Prostate gland (tissue), 2 donors: ENCODE measurements around the gene CD48.
"Not testable (repeated sequence)": the region's sequence is repeated elsewhere in the genome, so short reads cannot be mapped to it uniquely, and the experiment has no call there.

ENCODE experiments used
- CTCF ChIP-seq, 4 experiments: fragments of 200-600 bp in 2 of 4; fragments of 450-650 bp in 2 of 4; sonication (generic) in 2 of 4; IDR thresholded peaks; 1 replicate in 3 of 4; 2 replicates in 1 of 4; pipeline ENCODE4 v1.5.1; 2016 to 2019; ENCODE audit warnings: antibody characterized with exemption in 4 of 4, mild to moderate bottlenecking in 2 of 4, moderate library complexity in 2 of 4
- POLR2A ChIP-seq: fragments of 450-650 bp; IDR thresholded peaks from one replicate; pipeline ENCODE4 v1.6.1; 2016; ENCODE audit warnings: antibody characterized with exemption, mild to moderate bottlenecking
- POLR2AphosphoS5 ChIP-seq: sonication (generic); formaldehyde crosslinking; IDR thresholded peaks from one replicate; pipeline ENCODE4 v1.6.1; 2017; ENCODE audit warnings: antibody characterized with exemption

DNA sequence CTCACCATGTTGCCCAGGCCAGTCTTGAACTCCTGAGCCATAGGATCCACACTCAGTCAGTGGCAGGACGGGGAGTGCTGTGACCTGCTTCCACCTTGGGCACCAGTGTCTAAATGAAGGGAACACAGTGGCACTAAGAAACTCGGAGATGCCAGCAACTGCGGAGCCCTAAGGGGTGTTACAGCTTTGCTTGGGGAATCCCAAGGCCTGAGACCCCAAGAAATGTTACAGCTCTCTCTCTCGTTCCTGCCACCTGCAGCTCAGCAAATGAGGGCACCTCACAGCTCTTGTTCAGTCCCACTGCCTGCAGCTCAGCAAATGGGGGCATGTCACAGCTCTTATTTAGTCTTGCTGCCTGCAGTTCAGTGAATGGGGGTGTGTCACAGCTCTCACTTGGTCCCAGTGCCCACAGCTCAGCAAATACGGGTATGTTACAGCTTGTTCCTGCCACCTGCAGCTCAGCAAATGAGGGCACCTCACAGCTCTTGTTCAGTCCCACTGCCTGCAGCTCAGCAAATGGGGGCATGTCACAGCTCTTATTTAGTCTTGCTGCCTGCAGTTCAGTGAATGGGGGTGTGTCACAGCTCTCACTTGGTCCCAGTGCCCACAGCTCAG lies 2.5 kb upstream of the CD48 start:
- TF ChIP-seq POLR2AphosphoS5; CTCF (IDR thresholded peaks at IDR 0.05); POLR2A: not testable (repeated sequence)
